Hippocampal formation (tissue), 2 donors: ENCODE measurements around the gene NAIP.
"Not testable (repeated sequence)": the region's sequence is repeated elsewhere in the genome, so short reads cannot be mapped to it uniquely, and the experiment has no call there.

Experiments used
- DNase-seq, 2 donors: peaks; one replicate each; lab custom pipeline; 2025; lab: John Stamatoyannopoulos, UW

The NAIP gene

GRCh38 chr5:71025289-71025953 is at the start of gene NAIP:
Gene NAIP (minus strand): TSS chr5:71025339. CDS start chr5:71012915, 12,424 bp downstream.
- not testable (repeated sequence) for DNase-seq

- DNase-seq = not testable (repeated sequence)
Measured at GRCh38 chr5:71067262-71067928, 42.3 kb upstream of the NAIP start, which contains the start of gene GTF2H2. Gene GTF2H2 (minus strand): TSS chr5:71067676. CDS start chr5:71062763, 4,913 bp downstream.

- not testable (repeated sequence) for DNase-seq
Measured at GRCh38 chr5:71061322-71061721, 36.2 kb upstream of the NAIP start.

GRCh38 chr5:71059426-71059825 is 34.3 kb upstream of the NAIP start:
- not testable (repeated sequence) for DNase-seq

- DNase-seq = not testable (repeated sequence)
Measured at GRCh38 chr5:71044808-71045207, 19.7 kb upstream of the NAIP start.

GRCh38 chr5:71044128-71044527 is 19.0 kb upstream of the NAIP start:
- DNase-seq = not testable (repeated sequence)

GRCh38 chr5:71031046-71031776 is 6.1 kb upstream of the NAIP start:
- not testable (repeated sequence) for DNase-seq

- DNase-seq = not testable (repeated sequence)
Measured at GRCh38 chr5:71020643-71021042, 4.5 kb downstream of the NAIP start.

GRCh38 chr5:71018376-71019005 is 6.6 kb downstream of the NAIP start:
- DNase-seq = not testable (repeated sequence)

- DNase-seq = no peak
Measured at GRCh38 chr5:71014176-71014575, 11.0 kb downstream of the NAIP start.

GRCh38 chr5:71013575-71013974 is 11.6 kb downstream of the NAIP start:
- DNase-seq = no peak

GRCh38 chr5:71011194-71011792 is 13.8 kb downstream of the NAIP start:
- DNase-seq = no peak

- DNase-seq = not testable (repeated sequence)
Measured at GRCh38 chr5:71006983-71007382, 18.2 kb downstream of the NAIP start.

GRCh38 chr5:70984882-70985281 is 40.3 kb downstream of the NAIP start:
- not testable (repeated sequence) for DNase-seq

- not testable (repeated sequence) for DNase-seq
Measured at GRCh38 chr5:70967220-70967619, 57.9 kb downstream of the NAIP start.

- not testable (repeated sequence) for DNase-seq
Measured at GRCh38 chr5:70964531-70964930, 60.6 kb downstream of the NAIP start.

GRCh38 chr5:70953068-70953467 is 72.1 kb downstream of the NAIP start:
- not testable (repeated sequence) for DNase-seq

GRCh38 chr5:70932560-70932959 is 92.6 kb downstream of the NAIP start:
- not testable (repeated sequence) for DNase-seq

GRCh38 chr5:70931709-70932368 is 93.3 kb downstream of the NAIP start:
- not testable (repeated sequence) for DNase-seq

GRCh38 chr5:70925211-70925562 is 100.0 kb downstream of the NAIP start:
- not testable (repeated sequence) for DNase-seq
